Body of pancreas (tissue), 4 donors: Measurements from ENCODE around the gene HOMER2. TPM values are rescaled to one million over a fixed set of nuclear protein-coding genes. Genes with fewer than 3 reads are reported as not detected.

Source experiments
- ATAC-seq: fragments of 150-250 bp; one replicate; pipeline ENCODE4 v1.9.1; 2016
- DNase-seq, 4 donors: peaks; one replicate each; pipeline ENCODE4 v3.0.0-alpha.2; 2019
- H3K27ac ChIP-seq, 4 donors: fragments of 200-600 bp; sonication (generic); 1 replicate in 3 of 4; 2 replicates in 1 of 4; pipeline versions ENCODE4 v1.5.1 to v1.6.1; 2016 to 2019; ENCODE audit warnings: mild to moderate bottlenecking in 1 of 4, mixed read lengths in 1 of 4, moderate library complexity in 1 of 4
- H3K27me3 ChIP-seq, 2 donors: fragments of 200-600 bp; sonication (generic); one replicate each; pipeline ENCODE4 v1.6.0; 2016; ENCODE audit warnings: mild to moderate bottlenecking in 1 of 2
- H3K36me3 ChIP-seq, 2 donors: fragments of 200-600 bp; sonication (generic); replicated peaks in 1 of 2; 2 replicates each; pipeline ENCODE4 v1.5.1; 2016; ENCODE audit warnings: low read depth in 2 of 2; ENCODE audit not compliant: insufficient read depth in 1 of 2
- H3K4me1 ChIP-seq: fragments of 200-600 bp; sonication (generic); one replicate; pipeline ENCODE4 v1.6.0; 2016
- H3K4me3 ChIP-seq, 2 donors: fragments of 200-600 bp; sonication (generic); 1 replicate in 1 of 2; 2 replicates in 1 of 2; pipeline ENCODE4 v1.5.1; 2016 to 2019
- H3K9me3 ChIP-seq, 3 donors: fragments of 200-600 bp; sonication (generic); 1 replicate in 2 of 3; 2 replicates in 1 of 3; pipeline ENCODE4 v1.5.1; 2016
- CTCF ChIP-seq, 7 experiments: fragments of 450-650 bp in 4 of 7; fragments of 200-600 bp in 3 of 7; sonication (generic) in 3 of 7; IDR thresholded peaks; one replicate each; pipeline ENCODE4 v1.5.1; 2016 to 2019; ENCODE audit warnings: antibody characterized with exemption in 7 of 7
- POLR2A ChIP-seq, 3 donors: fragments of 450-650 bp; IDR thresholded peaks; one replicate each; pipeline ENCODE4 v1.6.1; 2016; ENCODE audit warnings: antibody characterized with exemption in 3 of 3, mild to moderate bottlenecking in 2 of 3
- WGBS, 2 donors: methylation state at CpG; one replicate each; pipeline ENCODE4 v1.1.5; 2017; 5-methylcytosine and 5-hydroxymethylcytosine counted together
- intact Hi-C: fragments of 100-400 bp; cut with DNase I; formaldehyde crosslinking; loops from one replicate; pipeline ENCODE4 v1.15.1; 2023
- total RNA-seq, 2 donors: library from RNA; depleted of rRNA; stranded (reverse); fragments of >200 nt; gene quantifications; one replicate each; pipeline ENCODE4 v1.1.0, GENCODE V29; 2016

The HOMER2 gene
- total RNA-seq, 2 donors from 2014 or later: 331 to 469 TPM

- DNase-seq: no peak
- WGBS, 2 donors: 79 to 80% methylated on average over 10 of the region's 10 CpGs
- intact Hi-C loops: no loop called here
- Histone ChIP-seq H3K9me3 (no peaks in the 10 kb centered on the region), H3K36me3 (peaks cover 5 to 25% of the 10 kb centered on the region in 2 donors), H3K4me1 (peaks cover 11% of the 10 kb centered on the region), H3K27me3 (no peaks in the 10 kb centered on the region), H3K4me3 (no peak overlapping the region), H3K27ac (peak overlapping the region in 2 of 4 donors; percentile 23 to 64)
- ATAC-seq: peak; percentile 24
- TF ChIP-seq CTCF (IDR thresholded peaks at IDR 0.05): no peak
- no peak for TF ChIP-seq POLR2A (IDR thresholded peaks at IDR 0.05)
Measured at GRCh38 chr15:82856397-82857170, 95.9 kb downstream of the HOMER2 start.

GRCh38 chr15:82855286-82856100 is 97.0 kb downstream of the HOMER2 start:
- TF ChIP-seq POLR2A (IDR thresholded peaks at IDR 0.05) (no peak), CTCF (IDR thresholded peaks at IDR 0.05) (no peak)
- Histone ChIP-seq H3K9me3 (no peaks in the 10 kb centered on the region), H3K4me1 (peaks cover 15% of the 10 kb centered on the region), H3K36me3 (peaks cover 5 to 35% of the 10 kb centered on the region in 2 donors), H3K27me3 (no peaks in the 10 kb centered on the region), H3K4me3 (no peak overlapping the region), H3K27ac (peak overlapping the region in 2 of 4 donors; percentile 44 to 64)
- 68 to 82% methylated on average over 17 of the region's 17 CpGs for WGBS, 2 donors
- DNase-seq: no peak
- intact Hi-C loops: no loop called here
- ATAC-seq: no peak

- no peak overlapping the region for H3K4me3 ChIP-seq
Measured at GRCh38 chr15:82854554-82854953, 98.0 kb downstream of the HOMER2 start.

GRCh38 chr15:82852941-82853561 is 99.5 kb downstream of the HOMER2 start:
- WGBS, 2 donors: 55 to 66% methylated on average over 12 to 15 of the region's 16 CpGs
- Histone ChIP-seq H3K27me3 (no peaks in the 10 kb centered on the region), H3K27ac (peak overlapping the region in 2 of 4 donors; percentile 8 to 30), H3K9me3 (no peaks in the 10 kb centered on the region), H3K36me3 (peaks cover 5 to 28% of the 10 kb centered on the region in 2 donors), H3K4me1 (peaks cover 35% of the 10 kb centered on the region), H3K4me3 (no peak overlapping the region)
- peak in 2 of 4 donors; percentile 23 to 42 for DNase-seq
- no peak for TF ChIP-seq CTCF (IDR thresholded peaks at IDR 0.05)
- TF ChIP-seq POLR2A (IDR thresholded peaks at IDR 0.05): no peak
- intact Hi-C loops: no loop called here
- no peak for ATAC-seq

More at GRCh38 chr15:82854554-82854953, 98.0 kb downstream of the HOMER2 start:
- Histone ChIP-seq H3K4me1 (peaks cover 24% of the 10 kb centered on the region), H3K27me3 (no peaks in the 10 kb centered on the region), H3K9me3 (no peaks in the 10 kb centered on the region), H3K36me3 (peaks cover 5 to 33% of the 10 kb centered on the region in 2 donors), H3K27ac (no peak overlapping the region)
- ATAC-seq (no peak), DNase-seq (no peak)
- TF ChIP-seq POLR2A (IDR thresholded peaks at IDR 0.05) (no peak), CTCF (IDR thresholded peaks at IDR 0.05) (no peak)
- intact Hi-C loops: no loop called here
- WGBS, 2 donors: 87 to 92% methylated on average over 14 to 21 of the region's 21 CpGs
